Measurements from ENCODE around the gene MAP3K13.

DNA sequence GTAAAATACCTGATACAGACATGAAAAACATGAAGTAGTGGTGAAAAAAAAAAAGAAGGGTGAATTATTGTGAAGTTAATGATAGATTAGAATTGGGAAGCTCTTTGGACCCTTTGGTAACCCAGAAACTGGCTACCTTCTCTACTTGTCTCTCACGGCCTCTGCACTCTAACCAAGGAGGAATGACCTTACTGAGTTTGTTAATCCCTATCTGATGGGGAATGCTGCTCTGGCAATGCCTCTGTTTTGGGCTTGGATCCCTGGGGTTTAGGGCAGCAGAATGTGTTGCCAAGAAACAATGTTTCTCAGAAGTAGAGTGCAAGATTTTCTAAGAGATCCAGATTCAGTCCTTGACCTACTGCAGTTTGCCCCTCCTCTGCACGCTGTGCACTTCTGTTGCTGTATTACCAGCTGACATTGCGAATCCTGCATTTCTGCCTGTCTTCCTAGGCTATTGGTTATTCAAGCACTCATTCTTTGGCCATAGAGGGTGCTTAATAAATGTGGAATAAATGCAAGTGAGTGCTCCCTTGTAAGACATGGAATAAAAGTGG lies 49.2 kb upstream of the MAP3K13 start:
- TF ChIP-seq CTCF (IDR thresholded peaks at IDR 0.05): no peak
- no peak for TF ChIP-seq ZFX (IDR thresholded peaks at IDR 0.05; ENCODE audit: borderline replicate concordance)

Data from 22Rv1 (cell line).